ENCODE data around the gene ENHO.

The ENHO gene

DNA sequence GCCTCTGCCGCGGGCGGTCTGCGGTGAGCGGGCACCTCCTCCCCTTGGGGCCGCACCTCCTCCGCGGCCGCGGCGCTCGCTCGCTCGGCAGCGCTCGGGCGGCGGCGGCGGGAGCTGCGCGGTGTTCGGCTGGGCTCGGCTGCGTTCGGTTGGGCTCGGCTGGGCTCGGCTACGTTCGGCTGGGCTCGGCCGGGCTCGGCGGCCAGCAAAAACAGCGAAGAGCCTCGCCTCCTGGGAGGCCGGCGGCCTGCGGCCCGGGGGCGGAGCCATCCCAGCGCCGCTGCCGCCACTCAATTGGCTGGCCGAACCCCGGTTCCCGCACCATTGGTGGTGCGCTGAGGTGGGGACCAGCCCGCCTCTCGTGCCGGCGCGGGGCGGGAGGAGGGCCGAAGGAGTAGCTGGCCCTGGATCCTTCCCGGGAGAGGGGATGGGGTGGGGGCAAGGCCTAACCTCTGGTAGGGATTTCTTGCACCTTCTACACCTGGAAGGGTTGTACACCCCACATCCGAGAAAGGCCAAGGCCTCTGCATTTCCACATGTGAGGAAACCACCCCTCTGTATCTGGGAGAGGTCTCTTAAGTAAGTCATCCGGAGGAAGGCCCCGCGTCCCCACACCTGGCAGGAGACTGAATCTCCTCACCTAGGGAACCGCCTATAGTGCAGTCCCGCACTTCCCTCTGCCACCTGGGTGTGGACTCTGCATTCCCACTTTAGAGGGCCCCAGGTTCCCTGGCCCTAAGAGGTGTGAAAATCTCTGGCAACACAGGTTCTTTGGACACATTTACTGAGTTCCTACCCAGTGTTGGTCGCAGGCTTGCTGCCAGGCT is at the start of gene ENHO:
Gene ENHO (minus strand): TSS at position 20 of the 827 bp plus-strand sequence. CDS start 1,295 bp downstream, outside the sequence.
- peak; percentile 90 for DNase-seq (ENCODE audit: low spot score)

DNA sequence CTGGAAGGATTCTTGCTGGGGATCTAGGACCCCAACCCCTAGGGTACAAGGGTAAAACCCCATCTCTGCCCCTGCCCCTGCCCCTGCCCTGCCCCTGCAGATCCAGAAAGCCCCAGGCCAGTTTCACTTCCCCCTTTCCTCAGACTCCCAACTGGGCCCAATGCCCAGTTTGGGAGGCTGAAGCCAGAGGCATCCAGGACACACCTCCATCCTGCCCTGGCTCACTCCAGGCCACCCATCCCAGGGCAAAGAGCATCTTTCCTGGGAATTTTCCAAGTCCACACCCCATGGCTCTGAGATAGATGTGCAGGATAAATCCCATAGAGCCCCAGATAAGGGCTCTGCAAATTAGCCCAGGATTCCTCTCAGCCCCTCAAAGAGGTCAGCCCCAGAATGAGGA is 49.3 kb upstream of the ENHO start:
- DNase-seq (ENCODE audit: low spot score): no peak

DNA sequence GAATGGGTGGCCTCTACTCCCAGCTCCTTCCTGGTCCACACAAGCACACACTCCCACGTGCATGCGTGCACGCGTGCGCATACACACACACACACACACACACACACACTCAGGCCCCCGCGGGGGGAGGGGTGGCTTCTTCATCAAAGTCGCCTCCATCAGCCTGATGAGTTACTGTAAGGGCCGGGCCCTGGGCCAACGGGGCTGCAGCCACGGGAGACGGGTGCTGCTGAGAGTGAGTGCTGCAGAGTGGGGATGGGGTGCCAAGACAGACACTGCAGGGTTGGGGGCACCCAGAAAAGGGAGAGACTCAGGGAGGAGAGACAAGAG is 48.7 kb upstream of the ENHO start:
- DNase-seq (ENCODE audit: low spot score): no peak

DNA sequence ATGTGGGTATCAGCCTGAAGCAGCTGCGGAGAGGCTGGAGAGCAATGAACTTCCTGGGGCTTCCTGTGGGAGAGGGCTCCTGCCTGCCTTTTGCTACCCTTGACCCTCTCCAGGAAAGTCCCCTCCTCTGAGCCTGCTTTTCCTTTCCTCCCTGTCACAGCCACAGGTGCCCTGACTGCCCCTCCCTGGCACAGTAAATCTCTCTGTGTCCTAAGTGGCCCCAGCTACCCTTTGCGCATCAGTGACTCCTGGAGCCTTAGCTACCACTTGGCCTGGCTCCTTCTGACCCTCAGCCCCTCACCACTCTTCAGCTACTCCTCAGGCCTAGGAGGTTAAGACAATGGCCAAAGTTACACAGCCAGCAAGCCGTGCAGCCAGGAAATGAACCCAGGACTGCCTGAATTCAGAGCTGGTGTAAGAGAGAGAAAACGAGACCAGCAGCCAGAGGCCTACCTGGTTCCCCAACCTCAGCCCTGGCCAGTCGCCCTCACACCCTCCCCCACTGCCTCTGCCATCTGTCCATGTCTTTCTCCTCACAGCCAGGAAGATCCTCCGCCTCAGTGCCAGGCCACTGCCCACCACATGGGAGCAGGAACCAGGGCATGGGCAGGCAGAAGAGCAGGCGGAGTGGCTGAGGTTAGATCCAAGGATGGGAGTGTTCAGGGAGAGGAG is 48.2 kb upstream of the ENHO start:
- no peak for DNase-seq (ENCODE audit: low spot score)

DNA sequence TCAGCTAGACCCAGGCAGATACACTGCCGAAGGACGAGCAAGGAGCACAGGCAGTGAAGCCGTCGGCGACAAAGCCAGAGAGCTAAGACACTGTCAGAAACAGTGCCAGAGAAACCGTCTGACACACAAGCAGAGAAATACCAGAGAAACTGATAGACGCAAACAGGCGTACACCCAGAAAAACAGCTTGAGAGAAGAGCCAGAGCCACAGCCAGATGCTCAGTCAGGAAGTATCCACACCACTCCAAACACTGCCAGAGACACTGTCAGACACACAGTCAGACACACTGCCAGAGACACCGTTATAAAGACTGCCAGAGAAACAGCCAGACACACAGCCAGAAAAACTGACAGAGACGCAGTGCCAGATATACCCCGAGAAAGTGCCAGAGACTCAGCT is 47.6 kb upstream of the ENHO start:
- DNase-seq (ENCODE audit: low spot score): no peak

DNA sequence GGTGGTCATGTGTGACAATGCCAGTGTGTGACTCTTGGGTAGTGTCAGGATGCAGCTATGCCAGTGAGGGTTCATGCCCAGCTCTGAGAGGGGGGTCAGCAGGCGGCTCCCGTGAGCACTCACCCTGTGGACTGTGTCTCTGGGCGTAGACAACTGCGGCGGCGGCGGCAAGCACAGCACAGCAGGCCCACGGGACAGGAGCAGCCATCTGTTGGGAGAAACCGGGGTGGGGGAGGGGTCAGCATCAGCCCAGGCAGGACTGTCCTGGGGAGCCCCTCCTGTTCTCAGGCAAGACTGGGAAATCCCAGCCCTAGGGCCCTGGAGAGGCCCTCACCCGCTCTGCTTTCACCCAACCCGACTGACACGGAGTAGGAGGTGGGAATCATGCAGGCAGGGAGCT is 46.0 kb upstream of the ENHO start:
- no peak for DNase-seq (ENCODE audit: low spot score)

DNA sequence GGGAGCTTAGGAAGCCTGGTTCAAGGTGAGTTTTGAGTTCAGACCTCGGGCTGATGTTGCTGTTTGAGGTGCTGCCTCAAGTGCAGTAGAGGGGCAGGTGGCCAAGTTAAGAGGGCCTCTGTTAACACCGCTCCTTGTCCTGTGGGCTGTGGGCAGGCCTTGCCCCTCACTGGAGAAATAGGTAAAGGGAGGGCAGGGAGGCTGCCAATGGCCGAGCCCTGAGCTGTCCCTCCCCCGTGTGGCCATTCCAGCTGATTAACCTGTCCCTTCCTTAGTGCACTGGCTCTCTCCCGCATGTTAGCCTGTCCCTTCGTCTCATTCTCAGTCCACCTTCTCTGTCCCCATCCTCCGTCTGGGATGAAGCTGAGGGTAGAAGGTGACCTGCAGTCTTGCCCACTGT is 45.3 kb upstream of the ENHO start:
- DNase-seq (ENCODE audit: low spot score): no peak

DNA sequence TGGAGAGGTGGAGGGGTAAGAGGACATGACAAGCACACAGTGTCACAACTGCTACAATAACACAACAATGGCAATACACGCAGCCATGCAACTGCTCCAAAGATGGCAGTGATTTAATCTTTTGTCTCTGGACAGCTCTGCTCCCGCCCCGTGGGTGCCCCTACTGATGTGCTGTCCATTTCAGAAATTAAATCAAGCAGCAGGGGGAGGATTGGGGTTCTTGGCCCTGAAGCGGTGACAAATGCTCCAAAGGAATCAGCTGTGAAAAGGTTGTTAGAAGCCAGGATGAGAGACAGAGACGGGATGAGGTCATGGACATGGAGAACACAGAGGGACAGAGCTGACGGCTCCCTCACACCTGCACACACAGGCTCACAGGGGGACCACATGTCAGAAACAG is 44.2 kb upstream of the ENHO start:
- DNase-seq (ENCODE audit: low spot score): no peak

DNA sequence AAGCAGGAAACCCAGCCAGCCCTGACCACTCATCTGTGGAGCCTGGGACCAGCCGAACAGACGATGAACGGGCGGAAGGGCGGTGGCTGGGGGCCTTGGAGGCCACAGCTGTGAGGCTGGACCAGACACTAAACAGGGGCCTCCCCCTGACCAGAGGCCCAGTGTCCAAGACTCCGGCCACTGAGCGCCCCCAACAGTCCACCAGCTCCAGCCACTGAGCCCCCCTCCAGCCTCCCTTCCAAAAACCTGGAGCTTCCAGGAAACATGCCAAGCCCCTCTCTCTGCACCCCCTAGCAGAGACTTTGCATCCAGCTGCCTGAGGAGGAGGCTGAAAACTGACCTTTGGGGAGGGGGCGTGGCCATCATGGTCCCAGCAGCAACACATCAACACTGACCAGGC is 43.5 kb upstream of the ENHO start:
- no peak for DNase-seq (ENCODE audit: low spot score)

DNA sequence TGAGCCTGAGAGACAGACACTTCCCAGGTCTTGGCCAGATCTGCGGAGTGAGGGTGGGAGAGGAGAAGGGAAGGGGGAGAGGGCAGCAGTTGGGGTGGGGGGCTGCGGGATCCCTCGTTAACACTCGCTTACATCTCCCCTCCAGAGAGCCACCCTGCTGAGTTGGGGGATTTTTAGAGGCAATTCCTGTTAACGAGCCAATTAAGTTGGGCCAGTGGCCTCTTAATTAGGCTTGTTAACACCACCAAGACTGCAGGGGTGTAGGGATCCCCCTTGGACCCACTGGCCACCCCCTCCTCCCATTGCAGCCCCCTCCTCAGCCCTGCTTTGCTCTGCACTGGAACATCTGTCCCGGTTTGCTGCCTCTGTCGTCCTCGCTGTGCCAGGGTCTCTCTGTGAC is 43.1 kb upstream of the ENHO start:
- no peak for DNase-seq (ENCODE audit: low spot score)

DNA sequence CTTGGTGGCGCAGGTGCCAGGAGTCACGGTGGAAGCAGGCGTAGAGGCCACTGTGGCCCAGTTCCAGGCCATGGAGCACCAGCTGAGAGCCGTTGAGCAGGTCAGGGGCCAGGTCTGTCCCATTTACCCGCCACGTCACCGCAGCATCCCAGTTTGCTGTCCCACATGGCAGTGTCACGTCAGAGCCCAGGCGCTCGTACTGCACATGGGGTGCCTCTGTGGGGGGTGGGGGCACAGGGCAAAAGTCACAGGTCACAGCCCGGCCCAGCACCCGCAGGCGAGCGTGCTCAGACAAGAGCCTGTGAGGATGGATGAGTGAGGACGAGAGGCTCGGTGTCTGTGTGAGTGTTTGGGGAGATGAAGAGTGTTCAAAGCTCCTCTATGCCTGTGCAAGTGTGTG is 41.8 kb upstream of the ENHO start:
- no peak for DNase-seq (ENCODE audit: low spot score)

DNA sequence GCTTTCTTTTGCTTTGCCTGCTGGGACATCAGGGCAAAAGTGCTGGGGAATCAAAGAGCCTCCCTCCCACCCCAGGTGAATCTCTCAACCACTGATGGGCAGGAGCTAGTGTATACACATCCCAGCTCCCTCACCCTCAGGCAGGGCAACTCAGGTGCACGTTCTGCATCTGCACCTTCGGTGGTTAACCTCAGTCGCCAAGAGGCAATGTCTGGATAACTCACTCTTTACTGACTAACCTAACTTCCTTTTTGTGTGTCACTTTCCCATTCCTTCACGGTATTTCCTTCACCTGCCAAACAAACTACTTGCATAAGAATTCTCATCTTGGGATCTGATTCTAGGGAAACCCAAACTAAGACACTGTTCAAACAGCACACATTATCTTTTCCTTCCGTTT is 40.5 kb upstream of the ENHO start:
- DNase-seq (ENCODE audit: low spot score): no peak

DNA sequence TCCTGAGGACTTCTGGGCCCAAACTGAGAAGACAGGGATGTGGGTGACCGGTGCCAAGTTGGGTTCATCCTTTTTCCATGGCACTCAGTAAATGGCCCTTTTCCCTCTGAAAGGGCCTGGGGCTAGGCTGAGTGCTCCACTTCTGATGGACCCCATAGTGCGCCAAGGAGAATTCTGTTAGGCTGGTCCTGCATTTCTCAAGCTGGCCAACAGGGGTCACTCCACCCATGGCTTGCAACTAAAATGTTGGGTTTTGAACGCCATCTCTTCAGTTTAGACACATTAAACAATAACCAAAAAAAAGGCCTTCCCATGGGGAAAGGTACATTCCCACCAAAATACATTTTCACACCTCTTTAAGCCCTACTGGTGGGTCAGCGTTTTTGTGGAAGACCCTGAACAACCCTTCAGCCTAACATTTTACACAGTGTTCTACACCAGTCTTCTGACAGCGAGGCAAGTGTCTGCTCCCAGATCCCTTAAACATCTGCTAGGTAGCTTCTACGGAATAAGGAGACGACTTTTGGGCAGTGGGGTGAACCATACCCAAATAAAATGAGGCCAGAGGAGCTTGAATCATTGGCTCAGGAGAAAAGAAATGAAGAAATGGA is 39.5 kb upstream of the ENHO start:
- no peak for DNase-seq (ENCODE audit: low spot score)

DNA sequence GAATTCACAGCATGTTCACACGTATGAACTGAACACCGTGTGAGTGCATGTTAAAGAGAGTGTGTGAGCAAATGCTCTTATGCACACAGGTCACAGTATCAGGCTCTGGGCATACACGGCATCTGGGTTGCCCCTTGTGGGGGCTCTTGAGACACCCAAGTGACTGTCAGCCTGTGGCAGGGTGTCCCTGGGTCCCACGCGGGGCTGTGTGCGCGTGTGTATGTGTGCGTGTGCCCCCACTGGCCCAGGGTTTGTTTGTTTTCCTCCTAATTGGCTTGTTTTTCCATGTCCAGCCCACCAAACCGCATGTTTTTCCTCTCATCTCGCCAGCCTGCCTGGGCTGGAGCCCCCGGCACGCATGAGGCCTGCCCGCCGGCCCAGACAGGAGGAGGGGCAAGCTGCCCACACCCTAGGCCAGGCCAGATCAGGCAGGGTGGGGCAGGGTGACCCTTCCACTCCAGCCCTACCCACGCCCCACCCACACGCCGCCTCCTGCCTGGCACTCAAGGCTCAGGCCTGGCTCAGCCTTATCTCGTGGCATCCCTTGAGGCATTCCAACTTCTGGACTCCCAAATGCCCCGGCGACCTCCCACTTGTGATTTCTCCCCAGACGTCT is 37.9 kb upstream of the ENHO start:
- no peak for DNase-seq (ENCODE audit: low spot score)

DNA sequence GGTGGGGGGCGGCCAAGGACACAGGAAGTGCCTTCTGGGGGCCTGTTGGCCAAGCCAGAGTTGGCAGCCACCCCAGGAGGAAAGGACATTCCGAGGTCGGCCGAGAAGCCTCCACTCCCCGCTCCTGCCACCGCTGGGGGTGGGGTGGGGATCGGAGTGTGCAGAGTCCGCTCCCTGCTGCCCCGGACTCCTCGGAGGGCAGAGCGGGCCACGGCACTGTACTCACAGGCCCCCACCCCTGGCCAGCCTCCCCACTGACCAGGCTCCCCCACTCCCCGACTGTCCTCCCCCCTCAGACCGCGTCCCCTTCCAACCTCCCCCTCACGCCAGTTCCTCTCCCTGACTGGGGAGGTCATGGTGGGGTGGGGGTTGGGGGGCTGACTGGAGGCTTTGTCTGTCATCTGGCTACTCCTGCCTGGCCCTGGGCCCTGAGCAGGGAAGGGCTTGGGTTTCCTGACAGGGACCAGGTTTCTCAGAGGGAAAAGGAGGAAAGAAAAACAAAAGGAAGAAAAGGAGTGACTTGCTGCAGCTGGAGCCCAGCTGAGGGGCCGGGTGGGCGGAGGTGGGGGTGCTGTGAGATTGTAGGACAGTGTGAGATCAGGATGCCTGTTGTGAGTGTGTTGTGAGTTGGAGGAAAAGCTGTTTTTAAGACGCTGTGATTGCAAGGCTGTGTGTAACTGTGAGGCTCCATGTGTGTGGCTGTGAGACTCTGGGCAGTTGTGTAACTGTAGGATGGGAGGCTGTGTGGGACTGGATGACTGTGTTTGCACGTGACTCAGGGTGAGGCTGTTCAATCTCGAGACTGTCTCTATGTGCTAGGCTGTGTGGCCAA is 37.0 kb upstream of the ENHO start:
- DNase-seq (ENCODE audit: low spot score): no peak

DNA sequence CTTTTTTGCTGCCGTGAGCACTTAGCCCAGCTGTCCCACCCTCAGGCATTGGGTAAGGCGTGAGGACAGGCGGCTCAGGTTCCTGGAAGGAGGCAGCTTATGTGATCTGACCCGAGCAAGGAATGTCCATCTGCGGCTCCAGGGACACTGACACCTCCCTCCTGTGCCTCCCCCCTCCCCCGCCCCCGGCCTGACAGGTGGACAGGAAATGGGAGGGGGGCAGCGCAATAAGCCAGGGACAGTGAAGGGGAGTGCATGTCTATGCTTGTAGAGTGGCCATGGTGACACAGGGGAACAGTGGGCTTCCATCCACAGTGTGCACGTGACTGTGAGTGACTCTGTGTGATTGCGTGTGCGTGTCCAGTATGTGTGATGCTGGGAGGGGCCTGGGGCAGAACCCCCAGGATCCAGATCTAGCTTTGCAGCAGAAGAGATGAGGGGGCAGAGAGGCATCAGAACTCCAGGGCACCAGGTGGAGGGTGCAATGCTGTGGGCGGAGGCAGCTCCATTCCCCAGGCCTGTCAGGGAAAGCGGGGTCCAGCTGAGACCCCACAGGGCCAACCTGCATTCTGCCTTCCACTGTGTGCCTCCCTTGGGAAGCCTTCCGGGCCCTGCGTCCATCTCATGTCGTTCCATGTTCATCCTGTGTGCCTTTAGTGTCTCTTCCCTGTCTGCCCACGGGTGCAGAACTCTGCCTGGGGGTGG is 36.3 kb upstream of the ENHO start:
- no peak for DNase-seq (ENCODE audit: low spot score)

DNA sequence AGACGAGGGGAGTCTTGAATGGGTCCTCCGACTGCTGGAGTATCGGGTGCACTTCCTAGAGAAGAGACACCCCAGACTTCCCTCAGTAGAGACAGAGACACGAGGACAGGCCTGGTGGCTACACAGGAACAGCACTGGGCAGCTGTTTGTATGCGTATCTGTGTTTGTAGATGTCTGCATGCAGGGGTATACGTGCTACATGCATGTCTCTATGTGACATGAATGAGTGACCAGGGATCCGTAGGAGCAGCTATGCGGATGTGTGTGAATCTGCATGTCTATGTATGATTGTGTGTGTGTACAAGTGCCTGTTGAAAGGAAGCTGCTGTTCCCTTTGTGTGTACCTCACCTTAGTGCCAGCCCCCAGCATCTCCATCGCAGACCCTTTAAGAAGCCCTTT is 35.6 kb upstream of the ENHO start:
- no peak for DNase-seq (ENCODE audit: low spot score)

DNA sequence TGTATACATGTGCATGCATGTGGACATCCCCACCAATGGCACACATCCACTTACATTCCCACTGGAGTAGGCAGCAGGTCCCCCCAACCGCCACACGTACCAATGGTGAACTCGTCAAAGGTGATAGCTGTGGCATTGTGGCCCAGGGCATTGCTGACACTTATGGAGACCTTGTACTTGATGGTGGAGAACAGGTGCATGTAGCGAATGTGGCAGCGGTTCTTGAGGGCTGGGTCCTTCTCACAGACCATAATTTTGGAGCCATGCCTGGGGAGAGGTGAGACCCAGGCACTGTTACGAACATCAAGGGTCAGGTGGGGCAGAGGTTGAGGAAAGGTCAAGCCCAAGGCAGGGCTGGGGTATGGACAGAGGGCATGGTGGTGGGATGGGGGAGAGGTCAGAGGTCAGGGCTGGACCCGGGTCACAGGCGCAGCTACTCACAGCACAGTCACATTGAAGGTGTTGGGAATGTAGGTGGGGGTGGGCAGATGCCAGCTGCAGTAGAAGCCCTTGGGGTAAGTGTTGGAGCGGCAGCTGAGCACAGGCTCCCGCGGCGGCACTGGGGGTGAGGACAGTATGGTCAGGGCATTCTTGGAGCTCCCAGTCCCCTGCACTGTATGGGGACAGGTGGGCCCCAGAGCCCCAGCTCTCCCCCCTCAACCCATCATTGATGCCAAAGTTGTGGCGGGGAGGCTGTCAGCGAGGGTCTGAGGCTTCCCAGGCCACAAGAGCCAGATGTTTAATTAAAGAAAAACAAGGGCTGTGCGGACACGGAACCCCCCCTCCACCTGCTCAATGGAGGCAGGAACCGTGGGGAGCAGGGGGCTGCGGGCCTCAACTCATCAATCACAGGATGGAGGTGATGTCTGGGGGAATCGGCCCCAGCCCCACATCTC is 34.9 kb upstream of the ENHO start:
- no peak for DNase-seq (ENCODE audit: low spot score)

DNA sequence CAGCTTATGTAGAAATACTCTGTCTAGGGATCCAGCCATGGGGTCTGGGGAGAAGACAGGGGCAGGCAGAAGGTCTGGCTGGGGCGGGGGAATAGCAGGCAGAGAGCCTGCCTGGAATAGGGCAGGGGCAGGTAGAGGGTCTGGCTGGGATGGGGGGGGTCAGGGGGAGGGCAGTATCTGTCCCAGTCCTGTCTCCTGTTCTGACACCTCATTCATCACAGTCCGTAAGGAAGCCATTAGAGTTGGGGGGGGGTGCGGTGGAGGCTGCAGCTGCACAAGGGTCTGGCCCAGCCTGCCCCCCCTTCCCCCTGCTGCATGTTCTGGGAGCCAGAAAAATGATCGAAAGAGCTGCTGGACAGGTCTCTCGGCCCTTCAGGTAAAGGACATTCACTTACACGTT is 34.2 kb upstream of the ENHO start:
- DNase-seq (ENCODE audit: low spot score): no peak

DNA sequence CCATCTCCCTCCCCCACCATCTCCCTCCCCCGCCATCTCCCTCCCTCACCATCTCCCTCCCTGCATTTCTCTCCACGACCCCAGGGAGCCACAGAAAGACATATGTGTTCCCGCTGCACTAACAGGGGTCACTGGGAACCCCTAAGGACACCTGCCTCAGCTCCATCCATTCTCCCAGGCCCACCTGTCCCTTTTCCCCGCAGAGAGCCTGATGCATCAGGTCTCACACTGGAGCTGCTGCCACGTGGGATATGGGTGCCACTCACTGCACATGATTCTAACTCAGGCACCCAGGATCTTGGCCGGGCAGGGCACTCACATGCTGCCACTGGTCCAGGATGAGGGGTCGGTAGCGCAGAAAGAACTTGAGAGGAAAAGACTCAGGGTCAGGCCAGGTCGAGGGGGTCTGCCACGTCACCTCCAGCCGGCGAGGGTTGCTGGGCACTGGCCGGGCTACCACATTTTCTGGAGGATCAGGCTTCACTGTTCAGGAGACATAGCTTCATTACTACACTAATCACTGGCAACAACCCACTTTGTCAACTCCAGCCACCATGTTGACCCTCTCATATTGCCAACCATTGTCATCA is 33.2 kb upstream of the ENHO start:
- DNase-seq (ENCODE audit: low spot score): no peak
